Duodenal mucosa (tissue), 2 donors: ENCODE data around the gene UNC79.

ENCODE experiments used
- H3K27ac ChIP-seq: one replicate; pipeline ENCODE4 v1.7.0; 2013; ENCODE audit warnings: low read depth, low read length
- H3K27me3 ChIP-seq, 2 donors: one replicate each; pipeline ENCODE4 v1.7.0; 2013; ENCODE audit warnings: low read length in 2 of 2, control low read depth in 1 of 2; ENCODE audit not compliant: insufficient read depth in 2 of 2, control insufficient read depth in 1 of 2
- H3K36me3 ChIP-seq, 2 donors: one replicate each; pipeline ENCODE4 v1.7.0; 2013; ENCODE audit warnings: low read length in 2 of 2, control low read depth in 1 of 2; ENCODE audit not compliant: insufficient read depth in 2 of 2, control insufficient read depth in 1 of 2
- H3K4me1 ChIP-seq, 2 donors: one replicate each; pipeline ENCODE4 v1.7.0; 2013; ENCODE audit warnings: low read length in 2 of 2, control low read depth in 1 of 2; ENCODE audit not compliant: insufficient read depth in 2 of 2, control insufficient read depth in 1 of 2
- H3K4me3 ChIP-seq, 2 donors: one replicate each; pipeline ENCODE4 v1.7.0; 2013; ENCODE audit warnings: low read length in 2 of 2, low read depth in 1 of 2
- H3K9ac ChIP-seq, 2 donors: one replicate each; pipeline ENCODE4 v1.7.0; 2013; ENCODE audit warnings: low read length in 2 of 2, low read depth in 1 of 2
- H3K9me3 ChIP-seq, 2 donors: one replicate each; pipeline ENCODE4 v1.7.0; 2013; ENCODE audit warnings: low read length in 2 of 2, control low read depth in 1 of 2; ENCODE audit not compliant: control insufficient read depth in 1 of 2

Gene UNC79

DNA sequence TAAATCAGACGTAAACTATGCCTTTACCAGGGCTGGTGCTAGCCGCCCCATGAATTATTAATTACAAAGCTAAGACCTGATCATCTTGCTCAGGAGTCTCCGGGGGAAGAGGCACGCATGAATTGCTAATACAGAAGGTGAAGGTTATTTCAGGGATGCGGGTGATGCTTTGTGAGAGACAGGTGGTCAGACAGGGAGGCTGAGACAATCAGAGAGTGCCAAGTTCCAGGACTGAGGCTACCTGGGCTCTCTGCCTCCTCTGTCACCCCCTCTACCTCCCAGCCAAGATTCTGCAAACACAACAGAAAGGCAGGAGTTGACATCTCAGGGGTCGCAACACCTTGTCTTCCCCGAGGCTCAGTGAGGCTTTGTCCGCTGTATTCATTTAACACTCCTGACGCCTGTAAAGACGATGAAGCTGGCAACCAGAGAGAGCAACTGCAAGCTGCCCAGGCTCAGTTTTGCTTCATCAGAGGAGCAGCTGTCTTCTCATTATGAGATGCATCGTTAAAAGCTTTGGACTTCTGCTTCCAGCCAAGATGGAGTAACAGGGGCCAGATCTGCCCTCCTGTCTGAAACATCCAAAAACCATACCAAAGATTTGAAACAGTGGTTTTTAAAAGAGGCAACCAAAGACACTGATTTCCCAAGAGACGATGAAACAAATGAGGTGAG, 311.0 kb downstream of the UNC79 start:
- Histone ChIP-seq H3K27ac (no peak overlapping the region), H3K4me1 (no peaks in the 10 kb centered on the region), H3K9ac (no peak overlapping the region), H3K4me3 (no peak overlapping the region), H3K9me3 (no peaks in the 10 kb centered on the region), H3K27me3 (no peaks in the 10 kb centered on the region), H3K36me3 (no peaks in the 10 kb centered on the region)

DNA sequence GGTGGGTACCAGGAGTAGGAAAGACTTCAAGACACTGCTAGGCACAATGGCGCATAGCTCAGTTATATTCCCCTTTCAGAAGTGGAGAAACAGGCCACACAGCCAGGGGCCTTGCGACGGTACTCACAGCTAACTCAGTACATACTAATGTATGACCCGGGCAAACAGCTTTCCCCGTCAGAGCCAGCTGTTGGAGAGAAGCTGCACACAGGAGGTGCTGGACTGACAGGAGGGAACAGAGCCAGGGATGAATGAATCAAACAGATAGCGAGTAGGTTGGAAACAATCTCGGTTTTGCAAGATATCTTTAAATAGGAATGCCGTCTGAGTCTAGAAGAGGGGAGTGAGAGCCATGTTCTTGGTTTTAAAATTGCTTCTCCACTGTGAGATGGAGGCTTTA, 312.0 kb downstream of the UNC79 start:
- Histone ChIP-seq H3K27ac (no peak overlapping the region), H3K4me3 (no peak overlapping the region), H3K36me3 (no peaks in the 10 kb centered on the region), H3K9me3 (no peaks in the 10 kb centered on the region), H3K9ac (no peak overlapping the region), H3K27me3 (no peaks in the 10 kb centered on the region), H3K4me1 (no peaks in the 10 kb centered on the region)

DNA sequence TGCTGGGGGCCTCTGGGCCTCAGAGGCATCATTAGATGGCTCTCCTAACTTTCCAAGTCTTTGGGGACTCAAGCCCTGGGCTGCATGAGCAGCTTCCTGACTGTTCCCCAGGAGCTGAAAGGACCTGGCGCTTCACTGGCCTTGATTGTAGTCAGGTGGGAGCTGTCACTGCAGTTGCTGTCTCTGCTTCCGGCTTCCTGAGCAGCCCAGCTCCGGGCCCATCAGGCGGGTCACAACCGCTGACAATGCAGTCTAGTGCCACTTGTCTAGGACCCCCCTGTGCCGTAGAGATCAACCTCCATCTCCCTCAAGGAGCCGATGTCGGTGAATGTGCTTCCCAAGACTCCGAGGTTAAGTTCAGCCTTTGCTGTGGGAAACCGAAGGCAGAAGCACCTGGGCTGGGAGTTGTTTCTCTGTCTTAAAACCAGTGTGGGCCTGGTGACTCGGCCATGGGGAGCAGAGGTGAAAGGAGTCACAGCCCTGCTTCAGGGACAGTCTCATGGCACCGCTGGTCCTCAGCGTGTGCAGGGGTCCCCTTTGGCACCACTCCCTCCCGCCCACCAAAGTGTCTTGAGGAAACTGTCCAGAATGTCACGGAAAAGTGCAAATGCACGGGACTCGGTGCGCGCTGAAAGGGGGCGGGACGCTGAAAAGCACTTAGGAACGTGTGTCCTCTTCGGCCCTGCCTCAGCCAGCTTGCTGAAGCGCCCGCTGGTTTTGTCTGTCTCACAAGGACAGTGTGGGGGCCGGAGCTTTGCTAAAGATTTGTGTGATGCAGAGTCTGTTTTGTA, 312.7 kb downstream of the UNC79 start:
- Histone ChIP-seq H3K27ac (no peak overlapping the region), H3K9me3 (no peaks in the 10 kb centered on the region), H3K9ac (no peak overlapping the region), H3K4me3 (no peak overlapping the region), H3K36me3 (no peaks in the 10 kb centered on the region), H3K4me1 (no peaks in the 10 kb centered on the region), H3K27me3 (no peaks in the 10 kb centered on the region)

DNA sequence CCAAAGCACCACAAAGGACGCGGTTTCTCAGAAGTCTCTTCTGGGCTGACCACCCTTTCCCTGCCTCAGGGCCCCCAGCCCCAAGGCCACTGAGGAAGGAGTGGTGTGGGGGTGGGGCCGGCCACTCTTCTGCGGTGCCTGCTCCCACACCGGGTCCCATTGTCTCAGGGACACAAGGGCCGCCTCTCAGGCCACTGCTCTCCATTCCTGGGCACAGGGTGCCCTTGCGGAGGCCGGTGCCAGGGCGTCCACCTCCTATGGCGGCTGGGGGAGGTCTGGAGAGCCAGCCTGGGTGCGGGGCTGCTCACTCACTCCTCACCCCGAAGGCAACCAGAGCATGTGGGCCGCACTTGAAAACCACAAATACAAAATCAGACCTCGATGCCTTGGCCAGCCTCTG, 313.4 kb downstream of the UNC79 start:
- no peaks in the 10 kb centered on the region for H3K36me3 ChIP-seq
- H3K4me3 ChIP-seq: no peak overlapping the region
- H3K9me3 ChIP-seq: no peaks in the 10 kb centered on the region
- no peaks in the 10 kb centered on the region for H3K27me3 ChIP-seq
- no peak overlapping the region for H3K9ac ChIP-seq
- no peak overlapping the region for H3K27ac ChIP-seq
- H3K4me1 ChIP-seq: no peaks in the 10 kb centered on the region

DNA sequence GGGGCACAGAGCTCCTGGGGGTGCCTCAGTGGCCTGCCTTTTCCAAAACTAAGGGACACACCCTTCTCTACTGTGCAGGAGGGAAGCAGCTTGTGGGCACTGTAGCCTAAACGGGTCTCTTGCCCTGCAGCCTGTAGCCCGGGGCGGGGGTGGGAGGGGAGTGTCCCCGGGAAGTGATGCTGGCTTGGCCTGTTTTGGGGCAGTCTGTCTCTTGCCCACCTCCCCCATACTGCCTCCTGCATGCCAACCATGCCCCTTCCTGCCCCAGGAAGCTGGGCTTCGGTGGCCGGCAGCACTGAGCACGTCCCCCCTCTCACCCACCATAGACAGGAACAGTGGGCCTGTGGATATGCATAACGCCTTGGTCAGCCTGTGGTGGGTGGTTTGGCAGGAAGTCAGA, 314.1 kb downstream of the UNC79 start:
- H3K4me3 ChIP-seq: no peak overlapping the region
- no peaks in the 10 kb centered on the region for H3K9me3 ChIP-seq
- no peaks in the 10 kb centered on the region for H3K4me1 ChIP-seq
- no peak overlapping the region for H3K27ac ChIP-seq
- no peaks in the 10 kb centered on the region for H3K36me3 ChIP-seq
- H3K27me3 ChIP-seq: no peaks in the 10 kb centered on the region
- no peak overlapping the region for H3K9ac ChIP-seq

DNA sequence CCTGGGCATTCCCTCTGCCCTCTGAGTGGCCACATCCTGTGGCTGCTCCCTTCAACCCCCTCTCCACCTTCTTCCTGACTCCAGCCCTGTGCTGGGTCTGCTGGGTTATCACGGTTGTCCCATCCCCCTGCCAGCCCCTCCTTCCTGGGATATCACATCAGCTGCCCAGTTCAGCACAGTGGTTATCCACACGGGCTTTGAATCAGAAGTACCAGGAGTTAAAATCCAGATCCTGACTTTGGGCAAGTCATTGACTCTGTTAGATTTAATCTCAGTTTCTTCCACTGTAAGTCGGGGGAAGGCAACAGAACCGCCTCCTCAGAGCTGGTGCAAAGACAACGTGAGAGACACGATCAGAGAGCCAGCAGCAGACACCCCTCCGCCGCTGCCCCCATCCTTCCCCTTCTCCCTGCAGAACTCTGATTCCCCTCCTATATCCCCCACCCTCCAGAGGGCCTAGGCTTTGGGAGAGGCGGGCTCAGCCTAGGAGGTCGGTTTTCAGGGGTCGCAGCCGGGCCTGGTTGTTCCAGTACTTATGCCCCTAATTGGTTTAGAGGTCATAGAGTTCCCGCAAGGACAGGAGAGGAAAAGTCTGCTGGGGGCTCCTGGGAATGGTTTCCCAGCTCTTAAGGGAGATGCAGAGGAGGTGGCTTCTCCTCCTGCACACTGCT, 315.0 kb downstream of the UNC79 start:
- H3K27ac ChIP-seq: no peak overlapping the region
- no peaks in the 10 kb centered on the region for H3K36me3 ChIP-seq
- no peak overlapping the region for H3K4me3 ChIP-seq
- H3K9me3 ChIP-seq: no peaks in the 10 kb centered on the region
- H3K9ac ChIP-seq: no peak overlapping the region
- no peaks in the 10 kb centered on the region for H3K4me1 ChIP-seq
- H3K27me3 ChIP-seq: no peaks in the 10 kb centered on the region

DNA sequence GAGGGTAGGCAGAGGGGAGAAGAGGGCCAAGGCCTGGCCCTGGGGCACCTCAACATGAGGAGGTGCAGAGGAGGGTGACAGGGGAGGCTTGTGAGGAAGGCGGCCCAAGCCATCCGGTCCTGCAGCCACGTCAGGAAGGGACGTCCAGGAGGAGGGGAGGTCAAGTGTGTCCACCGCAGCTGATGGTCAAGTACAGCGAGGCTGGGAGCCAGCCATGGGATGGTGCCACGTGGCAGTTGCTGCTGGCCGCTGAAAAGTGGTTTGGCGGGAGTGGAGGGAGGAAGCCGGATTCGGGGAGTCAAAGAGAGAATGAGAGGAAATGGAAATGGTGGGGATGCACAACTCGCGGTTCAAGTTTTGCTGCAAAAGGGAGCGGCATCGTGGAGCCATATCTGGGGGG, 316.4 kb downstream of the UNC79 start:
- no peak overlapping the region for H3K9ac ChIP-seq
- no peak overlapping the region for H3K4me3 ChIP-seq
- no peaks in the 10 kb centered on the region for H3K36me3 ChIP-seq
- no peaks in the 10 kb centered on the region for H3K9me3 ChIP-seq
- no peak overlapping the region for H3K27ac ChIP-seq
- no peaks in the 10 kb centered on the region for H3K27me3 ChIP-seq
- no peaks in the 10 kb centered on the region for H3K4me1 ChIP-seq

DNA sequence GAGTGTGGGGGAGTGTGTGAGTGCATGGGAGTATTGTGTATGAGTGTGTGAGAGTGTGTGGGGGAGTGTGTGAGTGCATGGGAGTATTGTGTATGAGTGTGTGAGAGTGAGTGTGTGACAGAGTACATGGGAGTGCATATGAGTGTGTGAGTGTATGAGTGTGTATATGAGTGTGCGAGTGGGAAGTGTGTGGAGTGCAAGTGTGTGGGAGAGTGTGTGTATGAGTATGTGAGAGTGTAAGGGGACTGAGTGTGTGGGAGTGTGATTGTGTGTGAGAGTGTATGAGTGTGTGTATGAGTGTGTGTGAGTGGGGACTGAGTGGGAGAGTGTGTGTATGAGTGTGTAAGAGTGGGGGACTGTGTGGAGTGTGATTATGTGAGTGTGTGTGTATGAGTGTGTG, 316.8 kb downstream of the UNC79 start:
- no peak overlapping the region for H3K27ac ChIP-seq
- no peaks in the 10 kb centered on the region for H3K36me3 ChIP-seq
- no peaks in the 10 kb centered on the region for H3K9me3 ChIP-seq
- no peaks in the 10 kb centered on the region for H3K4me1 ChIP-seq
- no peak overlapping the region for H3K9ac ChIP-seq
- no peaks in the 10 kb centered on the region for H3K27me3 ChIP-seq
- no peak overlapping the region for H3K4me3 ChIP-seq

DNA sequence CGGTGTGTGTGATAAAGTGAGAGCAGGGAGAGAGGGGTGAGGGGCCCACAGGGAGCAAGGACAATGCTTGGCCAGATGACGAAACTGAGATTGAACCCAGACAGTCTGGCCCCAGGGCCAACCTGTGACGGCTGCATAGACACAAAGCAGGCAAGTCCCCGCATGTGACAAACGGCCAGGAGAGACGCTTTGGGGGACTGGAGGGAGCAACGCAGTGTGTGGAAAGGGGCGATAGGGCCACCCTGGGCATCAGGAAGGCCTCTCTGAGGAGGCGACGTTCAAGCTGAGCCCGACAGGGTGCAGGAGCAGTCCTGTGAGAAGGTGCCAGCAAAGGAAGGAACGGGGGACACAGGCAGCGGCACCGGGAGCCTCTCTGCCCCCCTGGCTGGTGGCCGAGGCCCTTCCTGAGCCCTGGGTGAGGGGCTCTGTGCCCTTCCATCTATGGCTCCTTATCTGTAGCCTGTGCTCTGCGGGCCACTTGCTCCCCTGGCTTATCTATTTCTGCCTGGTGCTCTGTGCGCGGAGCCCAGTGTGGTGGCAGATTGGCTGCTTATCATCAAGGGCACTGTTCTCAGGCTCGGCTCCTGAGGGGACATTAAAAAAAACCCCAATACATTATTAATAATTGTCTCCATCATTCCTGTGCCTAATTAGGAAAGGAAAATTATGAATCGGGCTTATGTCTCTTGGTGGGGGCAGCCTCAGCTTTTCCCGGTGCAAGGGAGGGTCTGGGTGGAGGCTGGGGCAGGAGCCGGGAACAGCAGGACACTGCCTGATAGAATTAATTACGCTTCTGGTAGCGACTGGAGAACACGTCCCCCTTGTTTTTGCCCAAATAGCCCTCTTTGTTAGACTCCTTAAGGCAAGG, 317.7 kb downstream of the UNC79 start:
- no peaks in the 10 kb centered on the region for H3K4me1 ChIP-seq
- H3K27ac ChIP-seq: no peak overlapping the region
- H3K9ac ChIP-seq: no peak overlapping the region
- no peaks in the 10 kb centered on the region for H3K9me3 ChIP-seq
- no peaks in the 10 kb centered on the region for H3K36me3 ChIP-seq
- no peaks in the 10 kb centered on the region for H3K27me3 ChIP-seq
- no peak overlapping the region for H3K4me3 ChIP-seq

DNA sequence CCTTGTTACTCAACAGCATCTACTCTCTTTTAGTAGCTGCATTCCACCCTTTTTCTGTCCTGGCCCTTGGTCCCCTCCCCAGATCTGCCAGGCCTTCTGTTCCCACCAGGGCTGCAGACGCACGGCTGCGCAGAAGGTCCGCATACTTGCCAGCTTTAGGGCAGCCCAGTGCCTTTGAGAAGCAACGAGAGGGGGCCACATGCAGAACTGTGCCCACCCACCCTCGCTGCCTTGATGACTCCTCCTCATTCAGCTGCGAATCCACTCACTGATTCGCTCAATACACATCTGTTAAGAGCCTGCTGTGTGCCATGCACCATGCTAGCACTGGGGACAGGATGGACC, 318.3 kb downstream of the UNC79 start:
- Histone ChIP-seq H3K27ac (no peak overlapping the region), H3K4me3 (no peak overlapping the region), H3K36me3 (no peaks in the 10 kb centered on the region), H3K4me1 (no peaks in the 10 kb centered on the region), H3K9ac (no peak overlapping the region), H3K27me3 (no peaks in the 10 kb centered on the region), H3K9me3 (no peaks in the 10 kb centered on the region)
